Urothelium cell line (cell line): ENCODE data around the gene ARL8B.

ENCODE experiments used
- DNase-seq: peaks from one replicate; pipeline ENCODE4 v3.0.0; 2011; ENCODE audit warnings: low spot score, mixed read lengths
- FAIRE-seq: peaks from 2 replicates; lab custom pipeline; 2011; peaks lifted over from hg19 to GRCh38; lab: Jason Lieb, UNC

Gene ARL8B

DNA sequence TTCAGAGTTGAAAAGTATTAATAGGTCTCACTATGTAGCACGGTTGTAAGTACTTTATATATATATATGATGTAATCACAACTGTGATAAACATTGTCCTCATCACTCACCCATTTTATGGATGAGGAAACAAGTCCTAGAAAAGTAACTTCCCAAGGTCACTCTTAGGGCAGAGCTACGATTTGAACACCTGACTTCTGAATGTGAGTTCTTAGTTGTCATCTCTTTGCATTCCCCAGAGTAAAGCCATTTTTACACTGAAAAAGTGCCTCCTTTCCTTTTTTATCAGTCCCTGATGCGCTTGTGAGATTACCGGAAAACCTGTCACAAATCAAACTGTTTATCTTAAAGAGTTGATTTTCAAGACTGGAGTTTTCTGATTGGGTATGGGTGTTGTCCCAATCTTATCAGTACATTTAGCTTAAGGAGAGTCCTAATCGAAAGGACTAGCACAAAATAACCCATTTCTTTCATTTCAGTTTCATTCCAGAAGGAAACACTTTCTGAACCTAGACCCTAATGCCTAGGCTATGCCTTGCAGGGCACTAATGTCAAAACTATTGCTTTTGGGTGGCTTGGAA lies 63.1 kb downstream of the ARL8B start:
- no peak for FAIRE-seq
- DNase-seq, result no peak

- DNase-seq, result no peak
- no peak for FAIRE-seq
These were observed 64.2 kb downstream of the ARL8B start for GRCh38 chr3:5186089-5186857.

GRCh38 chr3:5186858-5187155 lies 64.7 kb downstream of the ARL8B start:
- no peak for DNase-seq
- no peak for FAIRE-seq

GRCh38 chr3:5187156-5187919 lies 65.2 kb downstream of the ARL8B start, which contains the start of gene EDEM1:
TSS of gene EDEM1 (plus strand) at chr3:5187707. CDS start at chr3:5187806, 99 bp downstream.
- FAIRE-seq, result peak; percentile 93

GRCh38 chr3:5187920-5188418 lies 65.9 kb downstream of the ARL8B start:
- peak; percentile 65 for DNase-seq
- FAIRE-seq, result no peak

More at GRCh38 chr3:5187156-5187919, 65.2 kb downstream of the ARL8B start, which contains the start of gene EDEM1:
- DNase-seq, result peak; percentile 100

DNA sequence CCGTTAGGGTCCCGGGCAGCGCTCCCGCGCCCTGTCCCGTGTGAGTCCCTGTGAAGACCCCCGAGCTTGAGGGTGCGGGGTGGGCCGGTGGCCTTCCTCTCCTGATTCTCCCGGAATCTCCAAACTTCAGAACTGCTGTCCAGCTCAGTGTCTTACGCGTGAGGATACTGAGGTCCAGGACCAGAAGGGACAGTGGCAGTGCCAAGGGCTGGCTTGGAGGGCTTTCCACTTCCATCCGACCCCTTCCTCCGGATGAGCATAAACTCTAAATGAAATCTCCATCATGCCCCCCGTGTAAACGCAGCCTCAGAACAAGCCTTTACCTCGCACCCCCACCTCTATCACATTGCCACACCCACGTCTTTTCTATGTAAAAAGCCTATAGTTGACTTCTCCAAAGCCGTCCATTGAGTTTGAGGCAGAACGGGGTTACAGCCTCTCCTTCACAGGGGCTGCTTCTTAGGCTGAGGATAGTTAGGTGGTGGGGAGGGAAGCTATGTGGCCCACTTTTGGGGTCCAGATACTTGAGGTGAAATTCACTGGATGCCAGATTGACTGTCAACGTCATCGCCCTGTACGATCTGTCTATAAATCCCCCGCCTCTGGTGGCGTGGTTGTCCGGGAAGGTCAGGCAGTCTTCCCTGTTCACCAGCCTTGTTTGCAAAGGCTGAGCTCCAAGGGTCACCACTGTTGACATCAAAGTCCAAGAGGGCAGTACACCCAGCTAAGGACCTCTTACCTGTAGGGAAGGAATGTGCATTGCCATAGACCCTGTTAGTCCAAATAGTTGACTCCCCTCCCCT lies 66.5 kb downstream of the ARL8B start:
- DNase-seq, result peak; percentile 54
- peak; percentile 9 for FAIRE-seq

GRCh38 chr3:5190147-5190791 lies 68.2 kb downstream of the ARL8B start:
- FAIRE-seq (no peak), DNase-seq (no peak)

- no peak for DNase-seq
- FAIRE-seq, result no peak
These were observed 69.6 kb downstream of the ARL8B start for GRCh38 chr3:5191555-5192304.

DNA sequence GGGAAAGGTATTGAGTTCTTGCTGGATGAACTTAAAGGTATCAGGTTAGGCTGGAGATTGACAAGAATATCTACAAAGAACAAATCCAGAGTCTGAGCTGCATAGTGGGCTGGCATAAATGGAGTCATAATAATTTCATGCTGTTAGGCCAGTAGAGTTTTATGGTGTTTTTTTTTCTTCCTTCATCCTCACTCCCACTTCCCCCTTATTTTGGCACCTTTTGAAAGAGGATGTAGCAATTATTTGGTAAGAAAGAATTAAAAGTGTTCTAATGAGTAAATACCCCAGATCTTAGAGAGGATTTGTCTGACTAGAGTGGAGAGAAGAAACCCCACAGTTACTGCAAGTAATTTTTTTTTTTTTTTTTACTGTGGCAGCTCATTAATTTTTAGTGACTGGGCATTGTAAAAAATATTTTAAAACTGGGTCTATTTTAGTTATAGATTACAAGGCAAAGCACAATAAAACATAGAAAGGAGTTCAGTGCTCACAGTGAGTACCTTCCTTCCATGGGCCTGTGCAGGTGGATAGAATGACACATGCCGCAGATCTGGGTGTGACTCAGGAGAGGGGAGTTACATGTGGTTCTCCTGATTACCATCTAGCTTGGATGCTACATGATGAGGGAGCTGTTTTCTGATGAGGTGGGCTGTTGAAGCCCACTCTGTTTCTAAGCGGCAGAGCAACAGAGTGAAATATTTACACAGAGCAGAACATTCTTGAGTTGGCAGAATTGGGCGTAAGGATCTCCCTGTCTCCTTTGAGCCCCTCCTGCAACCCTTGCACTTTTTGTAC lies 70.7 kb downstream of the ARL8B start:
- FAIRE-seq (no peak), DNase-seq (no peak)

DNA sequence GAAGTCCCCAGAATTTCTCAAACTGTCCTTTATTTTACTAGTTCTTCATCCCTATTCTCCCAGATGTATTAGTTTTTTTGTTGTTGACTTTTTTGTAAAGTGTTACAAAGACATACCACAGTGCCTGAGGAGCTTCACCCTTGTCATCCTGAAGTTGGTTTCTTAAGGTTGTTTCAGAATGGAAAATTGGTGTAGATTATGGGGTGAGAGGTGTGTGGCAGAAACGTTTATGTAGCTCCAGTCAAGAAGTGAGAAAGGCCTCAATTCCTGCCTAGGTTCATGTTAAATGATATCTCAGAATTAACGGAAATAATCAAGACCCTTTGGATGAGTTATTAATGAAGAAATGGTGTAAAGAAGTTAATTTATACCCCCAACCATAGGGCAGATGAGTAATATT lies 72.2 kb downstream of the ARL8B start:
- DNase-seq (no peak), FAIRE-seq (no peak)

GRCh38 chr3:5194801-5195509 lies 72.9 kb downstream of the ARL8B start:
- DNase-seq (peak; percentile 81), FAIRE-seq (no peak)

GRCh38 chr3:5195605-5196004 lies 73.5 kb downstream of the ARL8B start:
- no peak for FAIRE-seq

GRCh38 chr3:5197022-5197421 lies 74.9 kb downstream of the ARL8B start:
- FAIRE-seq (no peak), DNase-seq (no peak)

More at GRCh38 chr3:5195605-5196004, 73.5 kb downstream of the ARL8B start:
- peak; percentile 20 for DNase-seq

- FAIRE-seq (no peak), DNase-seq (no peak)
These were observed 75.6 kb downstream of the ARL8B start for GRCh38 chr3:5197470-5198312.

DNA sequence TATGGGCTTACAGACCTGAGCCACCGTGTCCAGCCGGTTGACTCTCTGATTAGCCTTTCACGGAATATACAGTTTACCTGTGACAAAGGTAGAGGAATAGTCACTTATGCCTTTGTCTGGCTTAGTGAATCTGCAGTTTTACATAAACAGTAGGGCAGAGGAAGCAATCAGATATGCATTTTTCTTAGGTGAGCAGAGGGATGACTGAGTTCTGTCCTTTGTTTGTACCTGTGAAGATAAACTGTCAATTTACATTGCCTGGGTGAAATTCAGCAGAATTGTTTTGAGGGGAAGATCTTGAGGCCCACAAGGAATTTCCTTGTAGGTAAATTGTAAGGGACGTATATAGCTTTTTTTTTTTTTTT lies 76.2 kb downstream of the ARL8B start:
- no peak for FAIRE-seq
- no peak for DNase-seq

DNA sequence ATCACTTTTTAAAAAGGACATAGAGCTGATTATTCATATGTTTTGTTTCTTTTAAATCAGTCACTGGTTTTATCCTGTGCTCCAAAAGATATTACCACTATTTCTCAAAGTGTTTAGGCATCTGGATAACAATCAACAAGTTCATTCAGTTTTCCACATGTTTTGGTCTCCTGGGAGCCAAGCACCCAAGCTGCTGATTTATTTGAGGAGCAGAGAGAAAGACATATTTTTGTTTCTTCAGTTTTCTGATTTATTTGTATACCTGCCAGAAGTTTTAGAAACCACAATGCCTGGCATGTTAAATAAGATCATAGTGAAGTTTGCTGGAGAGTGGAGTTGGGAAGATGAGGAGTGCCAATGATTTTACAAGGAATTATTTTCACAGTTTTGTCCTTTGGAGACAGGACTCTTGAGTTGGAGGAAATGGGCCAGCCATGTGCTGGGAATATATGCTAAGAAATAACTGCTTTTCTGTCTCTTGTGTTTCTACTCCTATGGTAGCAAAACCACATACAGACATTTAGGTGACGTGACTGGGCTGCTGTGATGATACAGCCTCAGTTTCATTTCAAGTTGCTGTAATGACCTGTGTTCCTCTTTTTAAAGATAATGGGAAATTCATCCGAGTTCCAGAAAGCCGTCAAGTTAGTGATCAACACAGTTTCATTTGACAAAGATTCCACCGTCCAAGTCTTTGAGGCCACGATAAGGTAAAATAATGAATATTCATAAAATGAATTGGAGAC lies 77.1 kb downstream of the ARL8B start:
- FAIRE-seq, result no peak
- DNase-seq, result no peak

DNA sequence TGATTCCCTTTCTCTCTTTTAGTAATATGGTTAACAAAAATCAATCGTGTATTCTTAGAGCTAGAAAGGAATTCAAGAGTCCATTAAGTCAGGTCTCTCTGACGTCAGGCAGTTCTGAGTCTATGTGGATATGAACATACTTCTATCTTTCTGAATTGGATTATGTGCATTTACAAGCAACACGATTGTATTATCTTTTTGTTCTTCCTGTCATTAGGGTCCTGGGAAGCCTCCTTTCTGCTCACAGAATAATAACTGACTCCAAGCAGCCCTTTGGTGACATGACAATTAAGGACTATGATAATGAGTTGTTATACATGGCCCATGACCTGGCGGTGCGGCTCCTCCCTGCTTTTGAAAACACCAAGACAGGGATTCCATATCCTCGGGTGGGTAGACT lies 79.4 kb downstream of the ARL8B start:
- FAIRE-seq (no peak), DNase-seq (no peak)
